Stimulated activated memory B cell treated with anti-CD40 and anti-IgM and Interleukin-4, amounts not matched to agents 10 μg/mL and 1 μg/mL and 100 μg/mL, for 72 hours (primary cell): ENCODE data around the gene NPTX2.

Experiments
- ATAC-seq: fragments of 150-1000 bp; cut with Tn5 transposase; 2 replicates; pipeline ENCODE4 v1.10.0; 2021
- H3K27ac Mint-ChIP-seq: one replicate; pipeline ENCODE4 v1.8.0; 2022; ENCODE audit warnings: mild to moderate bottlenecking, mixed read lengths
- H3K27me3 Mint-ChIP-seq: one replicate; pipeline ENCODE4 v1.8.0; 2022; ENCODE audit warnings: mixed read lengths
- H3K36me3 Mint-ChIP-seq: one replicate; pipeline ENCODE4 v1.8.0; 2022; ENCODE audit warnings: mixed read lengths
- H3K4me1 Mint-ChIP-seq: one replicate; pipeline ENCODE4 v1.8.0; 2022; ENCODE audit warnings: mixed read lengths
- H3K4me3 Mint-ChIP-seq: one replicate; pipeline ENCODE4 v1.8.0; 2022; ENCODE audit warnings: mild to moderate bottlenecking, moderate library complexity, mixed read lengths
- H3K9me3 Mint-ChIP-seq: one replicate; pipeline ENCODE4 v1.8.0; 2022; ENCODE audit warnings: mixed read lengths

NPTX2 gene

GRCh38 chr7:98602755-98603398 is 14.2 kb upstream of the NPTX2 start:
- no peak for ATAC-seq
- Mint-ChIP-seq H3K36me3 (no peaks in the 10 kb centered on the region), H3K4me1 (no peaks in the 10 kb centered on the region), H3K27ac (no peak overlapping the region), H3K4me3 (no peak overlapping the region), H3K9me3 (peaks cover 5% of the 10 kb centered on the region), H3K27me3 (peaks cover 20% of the 10 kb centered on the region)

DNA sequence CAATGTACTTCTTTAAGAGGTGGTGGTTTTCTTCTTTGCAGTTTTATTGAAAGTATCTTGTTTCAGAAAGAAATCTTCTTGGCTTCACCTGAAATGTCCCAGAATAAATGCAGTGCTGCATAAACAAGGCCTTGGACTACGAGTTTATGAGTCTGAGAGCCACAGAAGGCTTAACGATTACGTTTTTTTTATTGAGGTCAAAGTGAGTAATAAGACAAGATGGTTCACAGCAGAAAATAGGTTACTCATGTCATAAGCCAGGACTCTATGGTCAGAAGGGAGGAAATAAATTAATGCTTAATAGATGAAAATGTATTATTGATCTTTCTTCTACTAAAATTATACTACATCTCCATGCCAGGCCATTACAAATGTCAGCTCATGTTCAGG is 13.7 kb upstream of the NPTX2 start:
- H3K4me1 Mint-ChIP-seq = no peaks in the 10 kb centered on the region
- no peak overlapping the region for H3K4me3 Mint-ChIP-seq
- H3K27me3 Mint-ChIP-seq = peaks cover 16% of the 10 kb centered on the region
- no peaks in the 10 kb centered on the region for H3K36me3 Mint-ChIP-seq
- peaks cover 5% of the 10 kb centered on the region for H3K9me3 Mint-ChIP-seq
- H3K27ac Mint-ChIP-seq = no peak overlapping the region
- ATAC-seq = no peak

- H3K27ac Mint-ChIP-seq = no peak overlapping the region
- peaks cover 14% of the 10 kb centered on the region for H3K9me3 Mint-ChIP-seq
- peaks cover 19% of the 10 kb centered on the region for H3K27me3 Mint-ChIP-seq
- no peak for ATAC-seq
- no peaks in the 10 kb centered on the region for H3K36me3 Mint-ChIP-seq
- H3K4me3 Mint-ChIP-seq = no peak overlapping the region
- H3K4me1 Mint-ChIP-seq = peaks cover 5% of the 10 kb centered on the region
These were observed 3.3 kb upstream of the NPTX2 start for GRCh38 chr7:98613601-98614425.

GRCh38 chr7:98616381-98617050 is 569 bp upstream of the NPTX2 start:
- peaks cover 5% of the 10 kb centered on the region for H3K4me1 Mint-ChIP-seq
- H3K36me3 Mint-ChIP-seq = no peaks in the 10 kb centered on the region
- ATAC-seq = no peak
- no peak overlapping the region for H3K27ac Mint-ChIP-seq
- H3K9me3 Mint-ChIP-seq = peaks cover 4% of the 10 kb centered on the region
- H3K4me3 Mint-ChIP-seq = no peak overlapping the region
- peaks cover 45% of the 10 kb centered on the region for H3K27me3 Mint-ChIP-seq

DNA sequence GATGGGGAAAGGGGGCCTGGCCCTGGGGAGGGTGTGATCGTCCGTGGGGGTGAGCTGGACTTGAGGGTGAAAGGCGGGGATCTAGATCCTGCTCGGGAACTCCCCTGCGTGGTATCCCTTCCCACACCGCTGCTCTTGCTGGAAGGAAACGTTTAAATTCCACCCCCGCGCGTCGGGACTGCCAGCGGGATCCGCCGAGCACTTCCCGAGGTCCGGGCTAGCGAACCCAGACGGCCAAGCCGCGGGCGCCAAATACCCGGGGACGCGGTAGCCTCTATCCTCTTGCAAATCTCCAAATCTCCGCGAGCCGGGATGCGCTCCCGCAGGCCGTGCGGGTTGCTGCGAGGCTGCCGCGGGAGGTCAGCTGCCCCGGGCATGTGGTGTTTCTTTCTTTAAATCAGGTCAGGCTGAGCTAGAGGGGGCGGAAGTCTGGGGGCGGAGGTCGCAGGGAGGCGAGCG is 904 bp downstream of the NPTX2 start:
- Mint-ChIP-seq H3K4me3 (no peak overlapping the region), H3K27ac (no peak overlapping the region), H3K36me3 (no peaks in the 10 kb centered on the region), H3K27me3 (peaks cover 57% of the 10 kb centered on the region), H3K4me1 (peaks cover 5% of the 10 kb centered on the region), H3K9me3 (no peaks in the 10 kb centered on the region)
- ATAC-seq = no peak

DNA sequence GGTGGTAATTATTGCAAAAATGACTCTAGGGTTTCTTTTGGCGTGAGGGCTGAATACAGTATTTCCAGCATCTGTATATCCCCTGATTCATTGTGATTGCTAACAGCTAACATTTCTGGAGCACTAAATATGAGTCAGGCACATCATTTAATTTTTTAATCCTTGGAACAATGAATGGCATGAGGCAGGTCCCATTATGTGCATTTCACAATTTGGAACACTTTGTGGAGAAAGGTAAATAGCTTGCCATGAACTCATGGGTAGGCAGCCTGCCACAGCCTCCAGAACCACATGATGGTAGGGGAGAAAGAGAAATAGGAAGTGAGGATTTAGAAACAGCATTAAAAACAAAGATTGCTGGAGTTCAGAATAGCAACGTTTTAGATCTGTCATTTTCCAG is 1.7 kb downstream of the NPTX2 start:
- peaks cover 5% of the 10 kb centered on the region for H3K4me1 Mint-ChIP-seq
- H3K4me3 Mint-ChIP-seq = no peak overlapping the region
- no peak overlapping the region for H3K27ac Mint-ChIP-seq
- no peaks in the 10 kb centered on the region for H3K9me3 Mint-ChIP-seq
- H3K27me3 Mint-ChIP-seq = peaks cover 52% of the 10 kb centered on the region
- H3K36me3 Mint-ChIP-seq = no peaks in the 10 kb centered on the region
- no peak for ATAC-seq

- no peak overlapping the region for H3K27ac Mint-ChIP-seq
- no peaks in the 10 kb centered on the region for H3K36me3 Mint-ChIP-seq
- H3K27me3 Mint-ChIP-seq = peaks cover 56% of the 10 kb centered on the region
- ATAC-seq = no peak
- H3K4me3 Mint-ChIP-seq = no peak overlapping the region
- peaks cover 5% of the 10 kb centered on the region for H3K4me1 Mint-ChIP-seq
- H3K9me3 Mint-ChIP-seq = no peaks in the 10 kb centered on the region
These were observed 2.6 kb downstream of the NPTX2 start for GRCh38 chr7:98619450-98620321.

GRCh38 chr7:98621573-98622482 is 4.7 kb downstream of the NPTX2 start:
- no peaks in the 10 kb centered on the region for H3K36me3 Mint-ChIP-seq
- no peaks in the 10 kb centered on the region for H3K9me3 Mint-ChIP-seq
- ATAC-seq = no peak
- no peak overlapping the region for H3K4me3 Mint-ChIP-seq
- H3K4me1 Mint-ChIP-seq = peaks cover 5% of the 10 kb centered on the region
- no peak overlapping the region for H3K27ac Mint-ChIP-seq
- peaks cover 66% of the 10 kb centered on the region for H3K27me3 Mint-ChIP-seq

DNA sequence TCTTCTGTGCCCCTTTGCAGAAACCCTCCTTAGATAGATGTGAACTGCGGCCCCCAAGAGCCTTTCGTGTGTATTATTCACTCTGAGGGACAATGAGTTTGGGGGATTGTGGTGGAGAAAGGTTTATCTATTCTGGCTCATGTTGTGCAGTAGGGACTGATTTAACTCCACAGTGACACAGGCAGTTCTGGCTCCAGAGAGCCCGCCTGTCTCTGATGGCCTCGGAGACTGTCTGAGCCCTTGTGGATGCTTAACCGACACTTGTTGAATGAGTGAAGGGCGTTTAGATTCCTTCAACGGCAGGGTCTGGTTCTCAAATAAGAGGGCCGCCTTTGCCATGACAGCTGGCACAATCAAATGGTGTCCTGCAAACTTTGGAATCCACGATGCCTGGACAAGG is 5.8 kb downstream of the NPTX2 start:
- no peaks in the 10 kb centered on the region for H3K36me3 Mint-ChIP-seq
- no peak overlapping the region for H3K27ac Mint-ChIP-seq
- no peak for ATAC-seq
- no peak overlapping the region for H3K4me3 Mint-ChIP-seq
- no peaks in the 10 kb centered on the region for H3K9me3 Mint-ChIP-seq
- peaks cover 5% of the 10 kb centered on the region for H3K4me1 Mint-ChIP-seq
- H3K27me3 Mint-ChIP-seq = peaks cover 74% of the 10 kb centered on the region

DNA sequence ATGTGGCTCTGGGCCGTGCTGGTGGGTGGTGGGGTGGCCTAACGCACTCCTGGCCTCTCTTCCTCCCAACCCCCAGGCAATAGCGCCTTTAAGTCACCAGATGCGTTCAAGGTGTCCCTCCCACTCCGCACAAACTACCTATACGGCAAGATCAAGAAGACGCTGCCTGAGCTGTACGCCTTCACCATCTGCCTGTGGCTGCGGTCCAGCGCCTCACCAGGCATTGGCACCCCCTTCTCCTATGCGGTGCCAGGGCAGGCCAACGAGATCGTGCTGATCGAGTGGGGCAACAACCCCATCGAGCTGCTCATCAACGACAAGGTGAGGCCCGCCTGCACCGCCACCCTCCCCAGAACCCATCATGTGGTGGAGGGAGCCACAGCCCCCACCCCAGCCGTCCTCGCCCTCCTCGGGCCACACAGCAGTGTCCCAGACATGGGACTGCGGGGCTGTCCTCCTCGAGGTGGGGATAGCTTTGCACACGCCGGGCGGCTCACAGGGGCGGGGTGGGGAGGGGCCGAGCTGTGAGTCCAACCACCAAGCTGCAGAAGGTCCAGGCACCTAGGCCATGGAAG is 7.8 kb downstream of the NPTX2 start:
- Mint-ChIP-seq H3K4me1 (no peaks in the 10 kb centered on the region), H3K4me3 (no peak overlapping the region), H3K36me3 (no peaks in the 10 kb centered on the region), H3K9me3 (no peaks in the 10 kb centered on the region), H3K27me3 (peaks cover 75% of the 10 kb centered on the region), H3K27ac (no peak overlapping the region)
- ATAC-seq = no peak

DNA sequence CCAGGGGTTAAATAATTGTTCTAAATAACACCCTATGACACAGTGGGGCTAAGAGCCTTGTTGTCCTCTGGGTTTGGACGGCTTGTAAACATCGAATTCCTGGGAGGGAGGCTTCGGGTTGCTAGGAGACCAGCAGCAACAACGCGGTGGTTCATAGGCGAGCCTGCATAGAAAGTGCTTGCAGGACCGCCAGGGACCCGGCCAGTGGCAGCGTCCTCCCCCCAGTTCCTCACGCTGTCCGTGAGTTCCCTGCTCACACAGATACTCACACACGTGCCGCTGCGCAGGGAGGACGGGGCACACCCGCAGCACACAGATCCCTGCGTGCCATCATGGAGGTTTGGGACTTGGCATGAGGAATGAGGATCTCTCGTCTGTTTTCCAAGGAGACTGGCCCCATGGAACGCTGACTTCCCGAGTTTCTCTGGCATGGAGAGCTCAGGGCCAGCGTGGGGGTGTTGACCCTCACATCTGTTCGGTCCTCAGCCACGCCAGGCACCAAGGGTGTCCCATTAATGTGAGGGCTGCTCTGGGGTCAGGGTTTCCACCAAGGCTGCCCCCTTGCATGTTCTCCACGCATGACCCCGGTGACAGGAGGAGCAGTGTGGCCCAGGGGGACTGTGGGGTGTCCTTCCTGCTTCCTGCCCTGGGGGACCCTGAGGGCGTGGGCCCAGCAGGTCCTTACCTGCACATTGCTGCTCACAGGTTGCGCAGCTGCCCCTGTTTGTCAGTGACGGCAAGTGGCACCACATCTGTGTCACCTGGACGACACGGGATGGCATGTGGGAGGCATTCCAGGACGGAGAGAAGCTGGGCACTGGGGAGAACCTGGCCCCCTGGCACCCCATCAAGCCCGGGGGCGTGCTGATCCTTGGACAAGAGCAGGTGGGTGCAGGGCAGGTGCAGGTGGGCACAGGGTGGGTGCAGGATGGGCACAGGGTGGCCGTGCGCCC is 9.7 kb downstream of the NPTX2 start:
- Mint-ChIP-seq H3K4me3 (no peak overlapping the region), H3K27me3 (peaks cover 59% of the 10 kb centered on the region), H3K9me3 (peaks cover 3% of the 10 kb centered on the region), H3K27ac (no peak overlapping the region), H3K4me1 (no peaks in the 10 kb centered on the region), H3K36me3 (no peaks in the 10 kb centered on the region)
- no peak for ATAC-seq

DNA sequence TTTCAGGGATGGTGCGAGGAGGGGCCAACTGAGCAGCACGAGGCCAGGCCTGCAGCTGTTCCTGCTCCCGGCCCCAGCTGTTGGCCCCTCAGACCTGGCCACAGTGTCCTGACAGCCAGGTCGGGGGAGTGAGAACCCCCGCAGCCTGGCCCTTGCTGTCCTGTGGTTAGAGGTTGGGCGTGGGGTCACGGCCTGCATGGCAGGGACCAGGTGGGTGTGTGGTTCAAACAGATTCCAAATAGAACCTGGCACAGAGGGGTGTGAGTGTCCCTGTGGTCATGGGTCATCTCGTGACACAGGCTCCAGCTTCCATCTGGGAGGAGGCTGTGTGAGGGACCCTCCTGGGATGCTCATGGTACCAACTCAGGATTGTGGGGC is 10.3 kb downstream of the NPTX2 start:
- Mint-ChIP-seq H3K9me3 (peaks cover 8% of the 10 kb centered on the region), H3K4me3 (no peak overlapping the region), H3K27ac (no peak overlapping the region), H3K27me3 (peaks cover 53% of the 10 kb centered on the region), H3K36me3 (no peaks in the 10 kb centered on the region), H3K4me1 (no peaks in the 10 kb centered on the region)
- ATAC-seq = no peak

- H3K36me3 Mint-ChIP-seq = no peaks in the 10 kb centered on the region
- H3K9me3 Mint-ChIP-seq = peaks cover 9% of the 10 kb centered on the region
- H3K4me1 Mint-ChIP-seq = no peaks in the 10 kb centered on the region
- H3K27ac Mint-ChIP-seq = no peak overlapping the region
- H3K4me3 Mint-ChIP-seq = no peak overlapping the region
- H3K27me3 Mint-ChIP-seq = peaks cover 49% of the 10 kb centered on the region
- no peak for ATAC-seq
These were observed 11.3 kb downstream of the NPTX2 start for GRCh38 chr7:98628418-98628817.
